ENCODE measurements around the gene ADAP1.

ADAP1 gene

GRCh38 chr7:914521-915194 is 39.8 kb downstream of the ADAP1 start:
- H3K9me3 ChIP-seq (ENCODE audit: control insufficient read depth, insufficient read depth, low read depth, low read length), result no peaks in the 10 kb centered on the region
- POLR2A ChIA-PET, result no interaction called here
- CTCF ChIA-PET, result no interaction called here
- no peak overlapping the region for H3K27ac ChIP-seq (ENCODE audit: extremely low read depth, low read depth, low read length)
- H3K4me1 ChIP-seq (ENCODE audit: control insufficient read depth, insufficient read depth, low read length), result no peaks in the 10 kb centered on the region
- H3K36me3 ChIP-seq (ENCODE audit: control insufficient read depth in 2 of 2, insufficient read depth in 1 of 2, low read length in 2 of 2), result no peaks in the 10 kb centered on the region
- H3K4me3 ChIP-seq (ENCODE audit: low read depth, low read length), result no peak overlapping the region
- no peak for TF ChIP-seq ZNF211 (tag by site-specific recombination; IDR thresholded peaks at IDR 0.05; ENCODE audit: low read depth)
- TF ChIP-seq ZNF248 (tag by site-specific recombination; IDR thresholded peaks at IDR 0.05), result no peak
- no peak for TF ChIP-seq ZNF549 (tag by site-specific recombination; IDR thresholded peaks at IDR 0.05)

- CTCF ChIA-PET, result interaction anchor here (0.6 kb wide), 1 partner anchor 40 kb away, joined by 3 read pairs; no protein-coding TSS in a partner anchor
- Histone ChIP-seq H3K27ac (ENCODE audit: extremely low read depth, low read depth, low read length) (no peak overlapping the region), H3K4me3 (ENCODE audit: low read depth, low read length) (no peak overlapping the region)
Measured at GRCh38 chr7:913736-914520, 40.6 kb downstream of the ADAP1 start.

More at GRCh38 chr7:913736-914520, 40.6 kb downstream of the ADAP1 start:
- H3K36me3 ChIP-seq (ENCODE audit: control insufficient read depth in 2 of 2, insufficient read depth in 1 of 2, low read length in 2 of 2), result no peaks in the 10 kb centered on the region
- H3K9me3 ChIP-seq (ENCODE audit: control insufficient read depth, insufficient read depth, low read depth, low read length), result no peaks in the 10 kb centered on the region
- no peaks in the 10 kb centered on the region; the same call in 1 of the 2 replicates for H3K4me1 ChIP-seq (ENCODE audit: control insufficient read depth, insufficient read depth, low read length)
- POLR2A ChIA-PET, result no interaction called here
- TF ChIP-seq PRDM1 (tag by site-specific recombination; IDR thresholded peaks at IDR 0.05) (no peak), REST (tag by site-specific recombination; IDR thresholded peaks at IDR 0.05) (no peak), ZNF580 (tag by site-specific recombination; IDR thresholded peaks at IDR 0.05) (no peak), ZNF26 (tag by site-specific recombination; IDR thresholded peaks at IDR 0.05) (no peak), ZNF362 (tag by site-specific recombination; IDR thresholded peaks at IDR 0.05) (no peak), ZNF211 (tag by site-specific recombination; IDR thresholded peaks at IDR 0.05; ENCODE audit: low read depth) (no peak), ZNF23 (tag by site-specific recombination; IDR thresholded peaks at IDR 0.05; ENCODE audit: borderline replicate concordance) (no peak)
